Liver (tissue), 3 donors: ENCODE results near the gene DEFB113.

Experiments
- ATF3 ChIP-seq: IDR thresholded peaks from 2 replicates; pipeline ENCODE4 v1.6.1; 2016; ENCODE audit warnings: antibody characterized with exemption
- CTCF ChIP-seq: fragments of 150-350 bp; IDR thresholded peaks from 2 replicates; pipeline ENCODE4 v1.5.1; 2017; ENCODE audit warnings: improper control_type of control experiment, low read depth, low read length; ENCODE audit not compliant: missing input control
- EGR1 ChIP-seq, 2 donors: IDR thresholded peaks; 2 replicates each; pipeline ENCODE4 v1.6.1; 2016 to 2018; ENCODE audit warnings: antibody characterized with exemption in 2 of 2, low read depth in 2 of 2
- FOXA1 ChIP-seq: IDR thresholded peaks from 2 replicates; pipeline ENCODE4 v1.6.1; 2016; ENCODE audit warnings: antibody characterized with exemption
- FOXA2 ChIP-seq: IDR thresholded peaks from 2 replicates; pipeline ENCODE4 v1.6.1; 2016; ENCODE audit warnings: antibody characterized with exemption
- GABPA ChIP-seq, 2 donors: IDR thresholded peaks in 1 of 2; conservative IDR thresholded peaks in 1 of 2; 2 replicates each; pipeline ENCODE4 v1.6.1; 2016; ENCODE audit warnings: antibody characterized with exemption in 2 of 2, mild to moderate bottlenecking in 1 of 2, moderate library complexity in 1 of 2
- MAX ChIP-seq: IDR thresholded peaks from 2 replicates; pipeline ENCODE4 v1.6.1; 2016; ENCODE audit warnings: antibody characterized with exemption
- RAD21 ChIP-seq, 2 donors: IDR thresholded peaks; 2 replicates each; pipeline ENCODE4 v1.6.1; 2016; ENCODE audit warnings: antibody characterized with exemption in 2 of 2, mild to moderate bottlenecking in 2 of 2
- REST ChIP-seq: IDR thresholded peaks from 2 replicates; pipeline ENCODE4 v1.6.1; 2016; ENCODE audit warnings: antibody characterized with exemption, mild to moderate bottlenecking
- TAF1 ChIP-seq: conservative IDR thresholded peaks from 2 replicates; pipeline ENCODE4 v1.6.1; 2016; ENCODE audit warnings: antibody characterized with exemption, mild to moderate bottlenecking
- donor health status: healthy.
- donor health status: healthy.

GRCh38 chr6:49946835-49947234 is 22.6 kb downstream of the DEFB113 start:
- TF ChIP-seq CTCF (no peak), GABPA (IDR thresholded peaks at IDR 0.05 in 1 of 2, conservative IDR thresholded peaks at IDR 0.05 in 1 of 2) (no peak), FOXA2 (no peak), MAX (no peak), TAF1 (no peak), RAD21 (IDR thresholded peaks at IDR 0.05) (no peak), FOXA1 (no peak), EGR1 (IDR thresholded peaks at IDR 0.05; ENCODE audit: low read depth in 2 of 2) (no peak), ATF3 (no peak), REST (no peak)
